Measurements from ENCODE around the gene ABCA10.

Gene ABCA10

GRCh38 chr17:69176457-69176795, 52.2 kb downstream of the ABCA10 start:
- POLR2A ChIA-PET, result no interaction called here
- TF ChIP-seq, protein P1, sequence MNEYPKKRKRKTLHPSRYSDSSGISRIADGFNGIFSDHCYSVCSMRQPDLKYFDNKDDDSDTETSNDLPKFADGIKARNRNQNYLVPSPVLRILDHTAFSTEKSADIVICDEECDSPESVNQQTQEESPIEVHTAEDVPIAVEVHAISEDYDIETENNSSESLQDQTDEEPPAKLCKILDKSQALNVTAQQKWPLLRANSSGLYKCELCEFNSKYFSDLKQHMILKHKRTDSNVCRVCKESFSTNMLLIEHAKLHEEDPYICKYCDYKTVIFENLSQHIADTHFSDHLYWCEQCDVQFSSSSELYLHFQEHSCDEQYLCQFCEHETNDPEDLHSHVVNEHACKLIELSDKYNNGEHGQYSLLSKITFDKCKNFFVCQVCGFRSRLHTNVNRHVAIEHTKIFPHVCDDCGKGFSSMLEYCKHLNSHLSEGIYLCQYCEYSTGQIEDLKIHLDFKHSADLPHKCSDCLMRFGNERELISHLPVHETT (tag by site-specific recombination; IDR thresholded peaks at IDR 0.05), result no peak
- TF ChIP-seq ZBTB10 (tag by site-specific recombination; IDR thresholded peaks at IDR 0.05) (no peak), ZNF184 (tag by site-specific recombination; IDR thresholded peaks at IDR 0.05) (no peak), ZNF426 (tag by site-specific recombination; IDR thresholded peaks at IDR 0.05) (no peak), ZNF707 (tag by site-specific recombination; IDR thresholded peaks at IDR 0.05) (no peak), SETDB1 (IDR thresholded peaks at IDR 0.05; ENCODE audit: insufficient read length, low read length) (no peak), ZNF664 (tag by site-specific recombination; IDR thresholded peaks at IDR 0.05) (no peak), ZNF335 (tag by site-specific recombination; conservative IDR thresholded peaks at IDR 0.05) (no peak), OVOL3 (tag by site-specific recombination; IDR thresholded peaks at IDR 0.05) (no peak), ZBTB6 (tag by site-specific recombination; IDR thresholded peaks at IDR 0.05) (no peak), INSM2 (tag by site-specific recombination; IDR thresholded peaks at IDR 0.05) (no peak), MEIS1 (CRISPR knock-in tag; IDR thresholded peaks at IDR 0.05; ENCODE audit: borderline replicate concordance) (no peak), ZNF274 (IDR thresholded peaks at IDR 0.05; ENCODE audit: low read length) (no peak), ZNF274 (tag by site-specific recombination; IDR thresholded peaks at IDR 0.05; ENCODE audit: borderline replicate concordance) (no peak), ZNF692 (tag by site-specific recombination; IDR thresholded peaks at IDR 0.05) (no peak), ZEB2 (tag by site-specific recombination; IDR thresholded peaks at IDR 0.05) (no peak), KLF9 (tag by site-specific recombination; IDR thresholded peaks at IDR 0.05; ENCODE audit: low read depth) (no peak)

More at GRCh38 chr17:69176457-69176795, 52.2 kb downstream of the ABCA10 start:
- no peak overlapping the region for H3K27ac ChIP-seq (ENCODE audit: extremely low read depth, low read depth, low read length)
- CTCF ChIA-PET, result no interaction called here
- H3K4me1 ChIP-seq (ENCODE audit: control insufficient read depth, insufficient read depth, low read length), result peaks cover 9% of the 10 kb centered on the region
- H3K4me3 ChIP-seq (ENCODE audit: low read depth, low read length), result no peak overlapping the region
- no peaks in the 10 kb centered on the region for H3K9me3 ChIP-seq (ENCODE audit: control insufficient read depth, insufficient read depth, low read depth, low read length)
- no peaks in the 10 kb centered on the region for H3K36me3 ChIP-seq (ENCODE audit: control insufficient read depth in 2 of 2, insufficient read depth in 1 of 2, low read length in 2 of 2)
